Measurements from ENCODE around the gene GPR78. TPM values are rescaled to one million over a fixed set of nuclear protein-coding genes. Genes with fewer than 3 reads are reported as not detected.

GPR78 gene
- total RNA-seq, 1 experiment from 2014 or later = not detected

DNA sequence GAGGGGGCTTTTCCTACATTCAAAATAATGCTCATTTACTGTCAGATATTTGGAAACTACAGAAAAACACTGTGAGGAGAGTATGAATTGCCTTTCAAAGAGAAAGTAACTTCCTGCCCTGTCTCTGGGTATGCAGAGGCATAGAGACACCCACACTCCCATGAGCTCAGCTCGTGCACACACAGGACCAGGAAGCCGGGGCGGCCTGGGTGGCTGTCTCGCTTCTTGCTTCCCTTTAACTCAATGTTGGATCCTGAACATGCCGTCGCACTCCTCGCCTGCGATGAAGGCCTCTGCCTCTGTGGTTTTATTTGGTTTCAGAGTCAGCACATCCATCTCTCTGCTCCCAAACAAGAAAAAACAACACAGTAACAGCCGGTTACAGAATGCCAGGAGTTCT, 40.1 kb upstream of the GPR78 start:
- H3K36me3 ChIP-seq (ENCODE audit: control insufficient read depth, insufficient read depth, low read length) = no peaks in the 10 kb centered on the region
- ATAC-seq (no peak), DNase-seq (ENCODE audit: low read depth, low spot score) (no peak)
- TF ChIP-seq, protein P1, sequence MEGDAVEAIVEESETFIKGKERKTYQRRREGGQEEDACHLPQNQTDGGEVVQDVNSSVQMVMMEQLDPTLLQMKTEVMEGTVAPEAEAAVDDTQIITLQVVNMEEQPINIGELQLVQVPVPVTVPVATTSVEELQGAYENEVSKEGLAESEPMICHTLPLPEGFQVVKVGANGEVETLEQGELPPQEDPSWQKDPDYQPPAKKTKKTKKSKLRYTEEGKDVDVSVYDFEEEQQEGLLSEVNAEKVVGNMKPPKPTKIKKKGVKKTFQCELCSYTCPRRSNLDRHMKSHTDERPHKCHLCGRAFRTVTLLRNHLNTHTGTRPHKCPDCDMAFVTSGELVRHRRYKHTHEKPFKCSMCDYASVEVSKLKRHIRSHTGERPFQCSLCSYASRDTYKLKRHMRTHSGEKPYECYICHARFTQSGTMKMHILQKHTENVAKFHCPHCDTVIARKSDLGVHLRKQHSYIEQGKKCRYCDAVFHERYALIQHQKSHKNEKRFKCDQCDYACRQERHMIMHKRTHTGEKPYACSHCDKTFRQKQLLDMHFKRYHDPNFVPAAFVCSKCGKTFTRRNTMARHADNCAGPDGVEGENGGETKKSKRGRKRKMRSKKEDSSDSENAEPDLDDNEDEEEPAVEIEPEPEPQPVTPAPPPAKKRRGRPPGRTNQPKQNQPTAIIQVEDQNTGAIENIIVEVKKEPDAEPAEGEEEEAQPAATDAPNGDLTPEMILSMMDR (IDR thresholded peaks at IDR 0.05) = no peak
- no peak for TF ChIP-seq POLR2AphosphoS5 (IDR thresholded peaks at IDR 0.05; ENCODE audit: low read depth, low read length)
- no peak for TF ChIP-seq REST (IDR thresholded peaks at IDR 0.05; ENCODE audit: insufficient read depth in 1 of 2, low read depth in 2 of 2, low read length in 1 of 2)
- no peak for TF ChIP-seq SIN3A (IDR thresholded peaks at IDR 0.05; ENCODE audit: borderline replicate concordance, insufficient read depth, low read depth, low read length)
- no peak for TF ChIP-seq TCF7L2 (IDR thresholded peaks at IDR 0.05; ENCODE audit: low read depth, low read length)
- no peak overlapping the region for H3K4me3 ChIP-seq (ENCODE audit: low read depth in 2 of 2, low read length in 2 of 2)
- no peak overlapping the region for H3K27ac ChIP-seq (ENCODE audit: low read length)
- no TSS peak for BruUV-seq (replicated peaks)
- ChIA-PET CTCF (no interaction called here), POLR2A (no interaction called here)
- in situ Hi-C loops (cut with HindIII; ENCODE audit: low pct_unique_long_range_greater_than_20kb, low sequenced_read_pairs) (no loop called here), intact Hi-C loops (cut with micrococcal nuclease; ENCODE audit: unreplicated experiment) (no loop called here)
- H3K27me3 ChIP-seq (ENCODE audit: control insufficient read depth, insufficient read depth, low read length) = no peaks in the 10 kb centered on the region
- H3K9me3 ChIP-seq (ENCODE audit: control insufficient read depth, insufficient read depth, low read depth, low read length) = no peaks in the 10 kb centered on the region
- H3K4me1 ChIP-seq (ENCODE audit: control insufficient read depth, insufficient read depth, low read length) = no peaks in the 10 kb centered on the region; the same call in 1 of the 2 replicates

DNA sequence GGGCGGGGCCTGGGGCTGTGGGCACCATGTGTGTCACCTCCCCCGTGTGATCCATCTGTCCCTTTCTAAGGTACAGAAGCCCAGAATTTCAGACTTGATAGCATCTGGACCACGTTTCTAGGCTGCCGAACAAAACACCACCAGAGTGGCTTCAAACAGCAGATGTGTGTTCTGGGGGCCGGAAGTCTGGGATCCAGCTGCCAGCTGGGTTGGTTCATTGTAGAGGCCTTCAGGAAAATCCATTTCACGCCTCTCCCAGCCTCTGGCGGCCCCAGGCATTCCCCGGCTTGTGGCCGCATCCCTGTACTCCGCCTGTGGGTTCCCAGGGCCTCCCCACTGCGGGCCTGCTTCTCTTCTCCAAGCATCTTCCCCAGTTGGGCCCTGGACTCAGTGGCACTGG, 39.6 kb upstream of the GPR78 start:
- Histone ChIP-seq H3K27me3 (ENCODE audit: control insufficient read depth, insufficient read depth, low read length) (no peaks in the 10 kb centered on the region), H3K4me3 (ENCODE audit: low read depth in 2 of 2, low read length in 2 of 2) (no peak overlapping the region), H3K27ac (ENCODE audit: low read length) (no peak overlapping the region), H3K36me3 (ENCODE audit: control insufficient read depth, insufficient read depth, low read length) (no peaks in the 10 kb centered on the region), H3K9me3 (ENCODE audit: control insufficient read depth, insufficient read depth, low read depth, low read length) (no peaks in the 10 kb centered on the region), H3K4me1 (ENCODE audit: control insufficient read depth, insufficient read depth, low read length) (no peaks in the 10 kb centered on the region; the same call in 1 of the 2 replicates)
- BruUV-seq (replicated peaks) = no TSS peak
- ChIA-PET POLR2A (interaction anchor here (0.6 kb wide), 1 partner anchor 90 kb away, joined by 6 read pairs; no protein-coding TSS in a partner anchor), CTCF (no interaction called here)
- DNase-seq (ENCODE audit: low read depth, low spot score) (no peak), ATAC-seq (no peak)
- intact Hi-C loops (cut with micrococcal nuclease; ENCODE audit: unreplicated experiment) (no loop called here), in situ Hi-C loops (cut with HindIII; ENCODE audit: low pct_unique_long_range_greater_than_20kb, low sequenced_read_pairs) (no loop called here)
- TF ChIP-seq SIN3A (IDR thresholded peaks at IDR 0.05; ENCODE audit: borderline replicate concordance, insufficient read depth, low read depth, low read length) = no peak
- TF ChIP-seq, protein P1 (IDR thresholded peaks at IDR 0.05) = no peak
- TF ChIP-seq TCF7L2 (IDR thresholded peaks at IDR 0.05; ENCODE audit: low read depth, low read length) = no peak
- no peak for TF ChIP-seq POLR2AphosphoS5 (IDR thresholded peaks at IDR 0.05; ENCODE audit: low read depth, low read length)
- no peak for TF ChIP-seq REST (IDR thresholded peaks at IDR 0.05; ENCODE audit: insufficient read depth in 1 of 2, low read depth in 2 of 2, low read length in 1 of 2)
